HCT116 (cell line): ENCODE measurements around the gene LASP1NB.

Experiments used
- ATAC-seq: fragments of 200-7000 bp; cut with Tn5 transposase; 2 replicates; pipeline ENCODE4 v1.9.1; 2020; ENCODE audit warnings: mild to moderate bottlenecking, moderate library complexity
- BruUV-seq: library from RNA; stranded (reverse); fragments of 400-500 nt; replicated peaks from 2 replicates; lab custom pipeline; 2021; lab: Mats Ljungman, UMichigan
- CTCF ChIA-PET: fragments of 300-600 bp; sonication (Branson Sonifier 250); formaldehyde crosslinking; loops from one replicate; lab custom pipeline; 2021; ENCODE audit warnings: antibody characterized with exemption; lab: Charles Lee
- POLR2A ChIA-PET: fragments of 300-600, 350-600 bp; sonication (Branson Sonifier 250); formaldehyde crosslinking; loops from one replicate; lab custom pipeline; 2021; ENCODE audit warnings: antibody characterized with exemption; lab: Charles Lee
- RAD21 ChIA-PET, 2 experiments: fragments of 300-600 bp; sonication (Branson Sonifier 250); formaldehyde crosslinking; loops; one replicate each; lab custom pipeline; 2023; ENCODE audit warnings: low total read pairs in 2 of 2; ENCODE audit not compliant: uncharacterized antibody in 2 of 2, unreplicated experiment in 2 of 2, low non-redundant PET in 1 of 2; lab: Charles Lee
- DNase-seq: peaks from one replicate; pipeline ENCODE4 v3.0.0-alpha.2; 2010; ENCODE audit warnings: low read depth, low spot score
- H2AFZ ChIP-seq: fragments of 200-600 bp; shearing (Covaris generic), sonication (generic); 2 replicates; pipeline ENCODE4 v1.6.1; 2017; ENCODE audit warnings: low read depth, mixed run types, mixed read lengths, antibody characterized with exemption, low read length; ENCODE audit not compliant: poor library complexity, severe bottlenecking
- H3K27ac ChIP-seq: 2 replicates; pipeline ENCODE4 v1.5.1; 2012; ENCODE audit warnings: low read depth, low read length
- H3K27me3 ChIP-seq: fragments of 200-600 bp; sonication (generic); 2 replicates; pipeline ENCODE4 v1.6.1; 2016; ENCODE audit warnings: mixed run types, low read length, mixed read lengths; ENCODE audit not compliant: insufficient read depth
- H3K36me3 ChIP-seq, 2 experiments: fragments of 200-500 bp in 1 of 2; fragments of 200-600 bp in 1 of 2; sonication (Bioruptor generic) in 1 of 2; sonication (generic) in 1 of 2; 2 replicates each; pipeline versions ENCODE4 v1.5.1 to v1.6.1; 2014 to 2016; ENCODE audit warnings: low read length in 2 of 2, inconsistent platforms in 1 of 2, mixed read lengths in 1 of 2, mixed run types in 1 of 2; ENCODE audit not compliant: insufficient read depth in 2 of 2, control insufficient read depth in 1 of 2
- H3K4me1 ChIP-seq, 2 experiments: fragments of 200-600 bp in 1 of 2; sonication (generic) in 1 of 2; 2 replicates each; pipeline versions ENCODE4 v1.5.1 to v1.6.1; 2012 to 2017; ENCODE audit warnings: low read length in 2 of 2, inconsistent platforms in 1 of 2, mild to moderate bottlenecking in 1 of 2, mixed read lengths in 1 of 2, mixed run types in 1 of 2, moderate library complexity in 1 of 2; ENCODE audit not compliant: insufficient read depth in 2 of 2, control insufficient read depth in 1 of 2
- H3K4me2 ChIP-seq: fragments of 200-600 bp; sonication (generic); 2 replicates; pipeline ENCODE4 v1.6.1; 2017; ENCODE audit warnings: mixed run types, low read length, mixed read lengths
- H3K4me3 ChIP-seq, 2 experiments: fragments of 200-600 bp in 1 of 2; sonication (generic) in 1 of 2; replicated peaks in 1 of 2; 2 replicates each; pipeline ENCODE4 v1.5.1; 2011 to 2016; ENCODE audit warnings: low read length in 2 of 2, control low read depth in 1 of 2, low read depth in 1 of 2, mild to moderate bottlenecking in 1 of 2, mixed read lengths in 1 of 2, mixed run types in 1 of 2
- H3K79me2 ChIP-seq: fragments of 200-600 bp; sonication (generic); 2 replicates; pipeline ENCODE4 v1.6.1; 2017; ENCODE audit warnings: mild to moderate bottlenecking, mixed run types, low read length, moderate library complexity, mixed read lengths; ENCODE audit not compliant: insufficient read depth
- H3K9ac ChIP-seq: fragments of 200-600 bp; sonication (generic); 2 replicates; pipeline ENCODE4 v1.6.1; 2016; ENCODE audit warnings: low read length, mixed read lengths
- H3K9me2 ChIP-seq: fragments of 200-600 bp; sonication (generic), shearing (Covaris generic); 2 replicates; pipeline ENCODE4 v1.6.1; 2017; ENCODE audit warnings: mixed run types, mild to moderate bottlenecking, moderate library complexity; ENCODE audit not compliant: insufficient read depth
- H3K9me3 ChIP-seq, 2 experiments: fragments of 200-500 bp in 1 of 2; fragments of 200-600 bp in 1 of 2; sonication (Bioruptor generic) in 1 of 2; sonication (generic) in 1 of 2; 2 replicates each; pipeline ENCODE4 v1.6.1; 2014 to 2017; ENCODE audit warnings: low read length in 2 of 2, mixed read lengths in 2 of 2, inconsistent platforms in 1 of 2, low read depth in 1 of 2, mild to moderate bottlenecking in 1 of 2, mixed run types in 1 of 2, moderate library complexity in 1 of 2; ENCODE audit not compliant: control insufficient read depth in 1 of 2, insufficient read depth in 1 of 2
- H4K20me1 ChIP-seq: fragments of 200-600 bp; sonication (generic), shearing (Covaris generic); 2 replicates; pipeline ENCODE4 v1.6.1; 2017; ENCODE audit warnings: mixed run types, mild to moderate bottlenecking, moderate library complexity; ENCODE audit not compliant: insufficient read depth
- ATF3 ChIP-seq: IDR thresholded peaks from 2 replicates; pipeline ENCODE4 v1.6.1; 2012
- CTCF ChIP-seq, 3 experiments: fragments of 200-600 bp in 1 of 3; sonication (generic) in 1 of 3; IDR thresholded peaks in 2 of 3; conservative IDR thresholded peaks in 1 of 3; 2 replicates each; pipeline ENCODE4 v1.5.1; 2012 to 2017; ENCODE audit warnings: low read depth in 2 of 3, low read length in 2 of 3, antibody characterized with exemption in 1 of 3, borderline replicate concordance in 1 of 3, control low read depth in 1 of 3, mild to moderate bottlenecking in 1 of 3, mixed read lengths in 1 of 3, mixed run types in 1 of 3, moderate library complexity in 1 of 3; ENCODE audit not compliant: insufficient read depth in 1 of 3
- EGR1 ChIP-seq: IDR thresholded peaks from 2 replicates; pipeline ENCODE4 v1.6.1; 2012; ENCODE audit warnings: low read depth
- ELF1 ChIP-seq: IDR thresholded peaks from 2 replicates; pipeline ENCODE4 v1.6.1; 2012; ENCODE audit warnings: low read depth, borderline replicate concordance
- EZH2 ChIP-seq: fragments of 200-600 bp; sonication (generic); IDR thresholded peaks from 2 replicates; pipeline ENCODE4 v1.6.1; 2017; ENCODE audit warnings: antibody characterized with exemption, mixed run types
- EZH2phosphoT487 ChIP-seq: fragments of 200-600 bp; IDR thresholded peaks from 2 replicates; pipeline ENCODE4 v1.6.1; 2018; ENCODE audit warnings: antibody characterized with exemption, borderline replicate concordance
- FOSL1 ChIP-seq: IDR thresholded peaks from 2 replicates; pipeline ENCODE4 v1.6.1; 2012; ENCODE audit warnings: low read depth
- JUND ChIP-seq: IDR thresholded peaks from 2 replicates; pipeline ENCODE4 v1.6.1; 2012
- POLR2A ChIP-seq: IDR thresholded peaks from 2 replicates; pipeline ENCODE4 v1.7.0; 2011; ENCODE audit warnings: borderline replicate concordance; ENCODE audit not compliant: insufficient read depth, insufficient read length; ENCODE audit errors: extremely low read depth
- POLR2AphosphoS5 ChIP-seq: IDR thresholded peaks from 2 replicates; pipeline ENCODE4 v1.6.1; 2011; ENCODE audit warnings: mild to moderate bottlenecking, low read depth, low read length, moderate library complexity
- RAD21 ChIP-seq: IDR thresholded peaks from 2 replicates; pipeline ENCODE4 v1.6.1; 2012; ENCODE audit warnings: low read depth, mild to moderate bottlenecking
- REST ChIP-seq: IDR thresholded peaks from 2 replicates; pipeline ENCODE4 v1.6.1; 2012; ENCODE audit warnings: low read depth
- SIN3A ChIP-seq: IDR thresholded peaks from 2 replicates; pipeline ENCODE4 v1.6.1; 2012; ENCODE audit warnings: low read depth
- SP1 ChIP-seq: IDR thresholded peaks from 2 replicates; pipeline ENCODE4 v1.6.1; 2012; ENCODE audit warnings: low read depth
- TCF7L2 ChIP-seq: IDR thresholded peaks from 2 replicates; pipeline ENCODE4 v1.7.0; 2011; ENCODE audit warnings: borderline replicate concordance, inconsistent platforms; ENCODE audit not compliant: insufficient read depth, insufficient read length; ENCODE audit errors: extremely low read depth
- YY1 ChIP-seq: IDR thresholded peaks from 2 replicates; pipeline ENCODE4 v1.6.1; 2011; ENCODE audit warnings: low read length, low read depth, moderate library complexity, mild to moderate bottlenecking; ENCODE audit not compliant: insufficient replicate concordance; ENCODE audit errors: extremely low read depth
- ZFX ChIP-seq: fragments of 450-650 bp; IDR thresholded peaks from 2 replicates; pipeline ENCODE4 v1.6.1; 2017
- ZNF274 ChIP-seq: fragments of 200-500 bp; sonication (Bioruptor generic); IDR thresholded peaks from 2 replicates; pipeline ENCODE4 v1.6.1; 2014; ENCODE audit warnings: mild to moderate bottlenecking, low read depth, low read length, inconsistent platforms
- intact Hi-C: fragments of 100-400 bp; cut with micrococcal nuclease; formaldehyde crosslinking; loops from 2 replicates; pipeline ENCODE4 v1.10.0; 2022

Gene LASP1NB

GRCh38 chr17:38898291-38898679, 27.1 kb upstream of the LASP1NB start (continued):
- TF ChIP-seq TCF7L2 = no peak
- TF ChIP-seq JUND = no peak
- TF ChIP-seq ELF1 = no peak
- TF ChIP-seq ZFX = no peak
- TF ChIP-seq CTCF (IDR thresholded peaks at IDR 0.05 in 2 of 3, conservative IDR thresholded peaks at IDR 0.05 in 1 of 3; ENCODE audit: borderline replicate concordance in 1 of 3, insufficient read depth in 1 of 3, low read depth in 2 of 3, low read length in 2 of 3) = no peak
- TF ChIP-seq EGR1 = no peak

- H3K79me2 ChIP-seq = peaks cover 13% of the 10 kb centered on the region
- POLR2A ChIA-PET = no interaction called here
- peaks cover 27 to 30% of the 10 kb centered on the region in 2 experiments for H3K36me3 ChIP-seq
- no TSS peak for BruUV-seq
- no peak overlapping the region for H2AFZ ChIP-seq
- H3K9me3 ChIP-seq = no peaks in the 10 kb centered on the region
- intact Hi-C loops = no loop called here
- H3K9ac ChIP-seq = no peak overlapping the region
- H3K9me2 ChIP-seq = no peaks in the 10 kb centered on the region
- H3K4me1 ChIP-seq = no peaks in the 10 kb centered on the region
- TF ChIP-seq REST (no peak), CTCF (IDR thresholded peaks at IDR 0.05 in 2 of 3, conservative IDR thresholded peaks at IDR 0.05 in 1 of 3; ENCODE audit: borderline replicate concordance in 1 of 3, insufficient read depth in 1 of 3, low read depth in 2 of 3, low read length in 2 of 3) (no peak), ZNF274 (no peak), POLR2A (no peak), FOSL1 (no peak), POLR2AphosphoS5 (no peak), ELF1 (no peak), EGR1 (no peak), RAD21 (no peak), SP1 (no peak), SIN3A (no peak), ATF3 (no peak), YY1 (no peak), EZH2 (no peak), EZH2phosphoT487 (no peak), ZFX (no peak)
- H3K27me3 ChIP-seq = no peaks in the 10 kb centered on the region
- CTCF ChIA-PET = no interaction called here
- ATAC-seq (no peak), DNase-seq (no peak)
- RAD21 ChIA-PET = no interaction called here
- no peak overlapping the region for H3K27ac ChIP-seq
- H4K20me1 ChIP-seq = no peaks in the 10 kb centered on the region
- no peak overlapping the region for H3K4me2 ChIP-seq
- no peak overlapping the region for H3K4me3 ChIP-seq
Observed at GRCh38 chr17:38898812-38899348, 26.5 kb upstream of the LASP1NB start.
